Duodenal mucosa (tissue), 2 donors: ENCODE data around the gene DLL4.
A peak's percentile ranks its signal among the peaks of the same experiment; 100 is the strongest.

Experiments
- H3K27ac ChIP-seq: one replicate; pipeline ENCODE4 v1.7.0; 2013; ENCODE audit warnings: low read depth, low read length
- H3K27me3 ChIP-seq, 2 donors: one replicate each; pipeline ENCODE4 v1.7.0; 2013; ENCODE audit warnings: low read length in 2 of 2, control low read depth in 1 of 2; ENCODE audit not compliant: insufficient read depth in 2 of 2, control insufficient read depth in 1 of 2
- H3K36me3 ChIP-seq, 2 donors: one replicate each; pipeline ENCODE4 v1.7.0; 2013; ENCODE audit warnings: low read length in 2 of 2, control low read depth in 1 of 2; ENCODE audit not compliant: insufficient read depth in 2 of 2, control insufficient read depth in 1 of 2
- H3K4me1 ChIP-seq, 2 donors: one replicate each; pipeline ENCODE4 v1.7.0; 2013; ENCODE audit warnings: low read length in 2 of 2, control low read depth in 1 of 2; ENCODE audit not compliant: insufficient read depth in 2 of 2, control insufficient read depth in 1 of 2
- H3K4me3 ChIP-seq, 2 donors: one replicate each; pipeline ENCODE4 v1.7.0; 2013; ENCODE audit warnings: low read length in 2 of 2, low read depth in 1 of 2
- H3K9ac ChIP-seq, 2 donors: one replicate each; pipeline ENCODE4 v1.7.0; 2013; ENCODE audit warnings: low read length in 2 of 2, low read depth in 1 of 2
- H3K9me3 ChIP-seq, 2 donors: one replicate each; pipeline ENCODE4 v1.7.0; 2013; ENCODE audit warnings: low read length in 2 of 2, control low read depth in 1 of 2; ENCODE audit not compliant: control insufficient read depth in 1 of 2

Gene DLL4

GRCh38 chr15:40917585-40917984, 11.6 kb upstream of the DLL4 start:
- no peaks in the 10 kb centered on the region for H3K9me3 ChIP-seq
- H3K27me3 ChIP-seq: no peaks in the 10 kb centered on the region
- H3K36me3 ChIP-seq: no peaks in the 10 kb centered on the region
- no peak overlapping the region for H3K4me3 ChIP-seq
- H3K4me1 ChIP-seq: peaks cover 4 to 9% of the 10 kb centered on the region in 2 donors
- H3K27ac ChIP-seq: no peak overlapping the region
- no peak overlapping the region for H3K9ac ChIP-seq

- no peaks in the 10 kb centered on the region for H3K36me3 ChIP-seq
- H3K4me1 ChIP-seq: peaks cover 11 to 16% of the 10 kb centered on the region in 2 donors
- no peaks in the 10 kb centered on the region for H3K9me3 ChIP-seq
- H3K27ac ChIP-seq: no peak overlapping the region
- H3K27me3 ChIP-seq: no peaks in the 10 kb centered on the region
- H3K9ac ChIP-seq: peak overlapping the region in 1 of 2 donors; percentile 17
- no peak overlapping the region for H3K4me3 ChIP-seq
These were observed 10.9 kb upstream of the DLL4 start for GRCh38 chr15:40918146-40918798.

GRCh38 chr15:40918799-40919392, 10.2 kb upstream of the DLL4 start:
- no peak overlapping the region for H3K27ac ChIP-seq
- no peaks in the 10 kb centered on the region for H3K9me3 ChIP-seq
- no peaks in the 10 kb centered on the region for H3K36me3 ChIP-seq
- peaks cover 14 to 16% of the 10 kb centered on the region in 2 donors for H3K4me1 ChIP-seq
- no peaks in the 10 kb centered on the region for H3K27me3 ChIP-seq
- H3K9ac ChIP-seq: no peak overlapping the region
- H3K4me3 ChIP-seq: no peak overlapping the region

DNA sequence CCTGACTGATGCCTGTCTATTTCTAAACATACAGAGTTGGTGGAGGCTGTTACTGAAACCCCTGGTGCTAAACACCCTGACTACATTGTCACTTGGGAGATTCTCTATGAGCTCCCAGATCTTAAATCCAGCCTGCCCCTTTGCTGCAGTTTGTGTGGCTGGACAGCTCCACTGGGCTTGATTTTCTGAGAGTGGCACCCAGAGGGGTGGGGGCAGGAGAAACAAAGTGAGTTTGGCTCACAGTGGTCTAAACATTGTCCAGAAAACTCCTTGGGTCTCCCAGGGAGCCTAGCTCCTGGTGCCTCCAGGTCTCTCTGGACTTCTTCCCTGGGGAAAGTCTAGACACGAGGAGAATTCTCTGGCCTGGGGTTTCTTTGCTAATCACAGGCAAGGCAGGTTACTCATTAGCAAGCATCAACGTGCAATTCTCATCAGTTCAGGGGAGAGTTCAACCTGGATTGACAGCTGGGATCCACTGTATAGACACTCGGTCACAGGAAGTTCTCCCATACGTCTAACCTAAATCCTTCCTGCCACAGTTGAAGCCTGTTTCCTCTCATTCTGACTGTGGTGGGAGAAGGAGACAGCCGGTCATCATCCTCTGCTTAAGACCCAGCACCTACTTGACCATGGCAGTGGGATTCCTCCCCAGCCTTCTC, 7.1 kb upstream of the DLL4 start:
- Histone ChIP-seq H3K9me3 (no peaks in the 10 kb centered on the region), H3K36me3 (no peaks in the 10 kb centered on the region), H3K27me3 (peaks cover 7 to 11% of the 10 kb centered on the region in 2 donors), H3K27ac (no peak overlapping the region), H3K4me3 (no peak overlapping the region), H3K4me1 (peaks cover 34 to 35% of the 10 kb centered on the region in 2 donors), H3K9ac (peak overlapping the region in 1 of 2 donors; percentile 2)

GRCh38 chr15:40922608-40923005, 6.5 kb upstream of the DLL4 start:
- Histone ChIP-seq H3K9ac (peak overlapping the region in 1 of 2 donors; percentile 2), H3K4me1 (peaks cover 38 to 40% of the 10 kb centered on the region in 2 donors), H3K27ac (no peak overlapping the region), H3K4me3 (no peak overlapping the region), H3K9me3 (no peaks in the 10 kb centered on the region), H3K27me3 (peaks cover 12 to 16% of the 10 kb centered on the region in 2 donors), H3K36me3 (no peaks in the 10 kb centered on the region)

DNA sequence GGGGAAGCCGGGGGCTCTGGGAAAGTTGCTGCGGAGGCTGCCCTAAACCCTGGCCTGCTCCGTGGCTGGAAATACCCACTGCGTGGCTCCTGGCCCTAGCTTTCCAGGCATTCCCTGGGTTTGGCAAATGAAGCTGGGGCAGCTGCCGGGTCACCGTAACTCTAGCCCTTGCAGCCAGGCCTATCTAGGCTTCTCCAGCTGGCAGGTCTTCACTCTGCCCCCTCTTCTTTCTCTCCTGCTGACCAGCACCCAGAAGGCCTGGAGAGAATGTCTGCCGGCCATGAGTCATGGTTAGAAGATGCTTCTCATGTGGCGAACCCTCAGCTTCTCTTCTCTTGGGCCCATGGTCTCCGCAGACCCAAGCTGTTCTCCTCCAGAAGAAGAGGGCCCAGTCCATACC, 5.6 kb upstream of the DLL4 start:
- Histone ChIP-seq H3K36me3 (no peaks in the 10 kb centered on the region), H3K27ac (no peak overlapping the region), H3K4me3 (no peak overlapping the region), H3K4me1 (peaks cover 42 to 43% of the 10 kb centered on the region in 2 donors), H3K27me3 (peaks cover 13 to 16% of the 10 kb centered on the region in 2 donors), H3K9ac (no peak overlapping the region), H3K9me3 (no peaks in the 10 kb centered on the region)

GRCh38 chr15:40925495-40925862, 3.7 kb upstream of the DLL4 start:
- Histone ChIP-seq H3K9me3 (no peaks in the 10 kb centered on the region), H3K36me3 (no peaks in the 10 kb centered on the region), H3K27ac (no peak overlapping the region), H3K4me3 (peak overlapping the region; percentile 54 to 60), H3K4me1 (peaks cover 54 to 61% of the 10 kb centered on the region in 2 donors), H3K9ac (no peak overlapping the region), H3K27me3 (peaks cover 17 to 24% of the 10 kb centered on the region in 2 donors)

DNA sequence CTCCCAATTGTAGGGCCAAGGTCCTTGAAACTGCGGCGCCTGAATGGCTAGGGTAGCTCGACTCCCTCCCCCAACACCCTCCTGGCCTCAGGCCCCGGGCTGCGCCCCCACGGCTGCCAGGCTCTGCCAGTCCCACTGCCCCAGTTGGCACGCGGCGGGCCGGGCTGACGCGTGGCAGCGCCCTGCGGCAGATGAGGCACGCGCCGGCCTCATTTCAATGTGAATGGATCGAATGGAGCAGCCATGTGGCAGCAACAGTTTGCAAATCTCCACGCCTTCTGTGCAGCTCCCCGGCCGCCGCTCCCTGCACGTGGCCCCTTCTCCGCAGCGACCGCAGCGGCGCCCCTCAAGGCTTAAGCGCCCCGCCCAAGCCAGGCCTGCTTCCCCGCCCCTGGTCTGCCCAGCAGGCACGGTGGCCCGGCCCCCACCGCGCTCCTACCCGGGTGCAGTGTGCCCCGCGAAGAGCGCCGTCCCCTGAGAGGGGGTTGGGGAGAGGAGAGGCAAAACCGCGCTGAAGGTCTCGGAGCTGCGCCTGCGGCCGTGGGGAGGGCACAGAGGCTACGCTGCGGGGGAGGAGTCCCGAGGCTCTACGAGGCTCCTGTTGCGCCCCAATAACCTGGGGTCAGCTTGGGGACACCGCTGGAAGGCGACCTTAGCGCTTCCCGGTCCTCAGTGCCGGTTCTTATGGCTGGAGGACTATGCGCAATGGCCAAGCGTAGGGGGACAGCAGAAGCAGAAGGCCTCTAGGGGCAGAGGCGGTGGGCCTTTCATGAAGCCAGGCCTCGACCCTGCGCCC, 3.1 kb upstream of the DLL4 start:
- H3K27me3 ChIP-seq: peaks cover 17 to 30% of the 10 kb centered on the region in 2 donors
- no peak overlapping the region for H3K27ac ChIP-seq
- H3K9me3 ChIP-seq: no peaks in the 10 kb centered on the region
- peaks cover 59 to 65% of the 10 kb centered on the region in 2 donors for H3K4me1 ChIP-seq
- peak overlapping the region in 1 of 2 donors; percentile 32 for H3K9ac ChIP-seq
- no peaks in the 10 kb centered on the region for H3K36me3 ChIP-seq
- H3K4me3 ChIP-seq: peak overlapping the region; percentile 54 to 60

GRCh38 chr15:40926659-40927494, 2.3 kb upstream of the DLL4 start:
- Histone ChIP-seq H3K27ac (no peak overlapping the region), H3K9ac (no peak overlapping the region), H3K27me3 (peaks cover 17 to 36% of the 10 kb centered on the region in 2 donors), H3K4me3 (peak overlapping the region; percentile 54 to 60), H3K36me3 (no peaks in the 10 kb centered on the region), H3K9me3 (no peaks in the 10 kb centered on the region), H3K4me1 (peaks cover 65 to 73% of the 10 kb centered on the region in 2 donors)
